Esophagus squamous epithelium (tissue), 4 donors: ENCODE data around the gene VSX1.

Experiments
- POLR2A ChIP-seq, 4 donors: fragments of 450-650 bp; IDR thresholded peaks; one replicate each; pipeline ENCODE4 v1.6.1; 2017; ENCODE audit warnings: antibody characterized with exemption in 4 of 4, mild to moderate bottlenecking in 4 of 4, moderate library complexity in 3 of 4
- TF ChIP-seq, protein P1 (sequence below), 6 experiments: fragments of 450-650 bp in 4 of 6; fragments of 200-600 bp in 2 of 6; sonication (generic) in 2 of 6; IDR thresholded peaks; one replicate each; pipeline ENCODE4 v1.5.1; 2016 to 2019; ENCODE audit warnings: antibody characterized with exemption in 6 of 6, mild to moderate bottlenecking in 4 of 6, moderate library complexity in 4 of 6

GRCh38 chr20:25037288-25038102, 44.4 kb downstream of the VSX1 start:
- TF ChIP-seq, protein P1, sequence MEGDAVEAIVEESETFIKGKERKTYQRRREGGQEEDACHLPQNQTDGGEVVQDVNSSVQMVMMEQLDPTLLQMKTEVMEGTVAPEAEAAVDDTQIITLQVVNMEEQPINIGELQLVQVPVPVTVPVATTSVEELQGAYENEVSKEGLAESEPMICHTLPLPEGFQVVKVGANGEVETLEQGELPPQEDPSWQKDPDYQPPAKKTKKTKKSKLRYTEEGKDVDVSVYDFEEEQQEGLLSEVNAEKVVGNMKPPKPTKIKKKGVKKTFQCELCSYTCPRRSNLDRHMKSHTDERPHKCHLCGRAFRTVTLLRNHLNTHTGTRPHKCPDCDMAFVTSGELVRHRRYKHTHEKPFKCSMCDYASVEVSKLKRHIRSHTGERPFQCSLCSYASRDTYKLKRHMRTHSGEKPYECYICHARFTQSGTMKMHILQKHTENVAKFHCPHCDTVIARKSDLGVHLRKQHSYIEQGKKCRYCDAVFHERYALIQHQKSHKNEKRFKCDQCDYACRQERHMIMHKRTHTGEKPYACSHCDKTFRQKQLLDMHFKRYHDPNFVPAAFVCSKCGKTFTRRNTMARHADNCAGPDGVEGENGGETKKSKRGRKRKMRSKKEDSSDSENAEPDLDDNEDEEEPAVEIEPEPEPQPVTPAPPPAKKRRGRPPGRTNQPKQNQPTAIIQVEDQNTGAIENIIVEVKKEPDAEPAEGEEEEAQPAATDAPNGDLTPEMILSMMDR (IDR thresholded peaks at IDR 0.05): no peak
- TF ChIP-seq POLR2A (IDR thresholded peaks at IDR 0.05): no peak
